PC-3 (cell line): ENCODE results near the gene KIAA1328. TPM values are rescaled to one million over a fixed set of nuclear protein-coding genes. Genes with fewer than 3 reads are reported as not detected.

ENCODE experiments used
- ATAC-seq: fragments of 200-7000 bp; cut with Tn5 transposase; 2 replicates; pipeline ENCODE4 v1.9.1; 2020; ENCODE audit warnings: mild to moderate bottlenecking, moderate library complexity
- BruUV-seq: library from RNA; stranded (reverse); fragments of 400-500 nt; replicated peaks from 2 replicates; lab custom pipeline; 2021; lab: Mats Ljungman, UMichigan
- CTCF ChIA-PET: fragments of 300-600 bp; sonication (Branson Sonifier 250); formaldehyde crosslinking; loops from one replicate; lab custom pipeline; 2022; ENCODE audit warnings: antibody characterized with exemption; lab: Charles Lee
- POLR2A ChIA-PET: fragments of 300-600 bp; sonication (Branson Sonifier 250); formaldehyde crosslinking; loops from one replicate; lab custom pipeline; 2022; ENCODE audit warnings: antibody characterized with exemption; ENCODE audit not compliant: unreplicated experiment; lab: Charles Lee
- DNase-seq: peaks from one replicate; pipeline ENCODE4 v3.0.0-alpha.2; 2015
- H2AFZ ChIP-seq: fragments of 300-600 bp; sonication (generic); 2 replicates; pipeline ENCODE4 v1.6.0; 2016; ENCODE audit warnings: antibody characterized with exemption, low read length
- H3F3A ChIP-seq: fragments of 300-600 bp; sonication (generic); one replicate; pipeline ENCODE4 v1.6.0; 2017; ENCODE audit warnings: antibody characterized with exemption, low read length, control low read depth, mild to moderate bottlenecking; ENCODE audit not compliant: unreplicated experiment
- H3K27ac ChIP-seq: fragments of 300-600 bp; sonication (generic); 2 replicates; pipeline ENCODE4 v1.5.1; 2016; ENCODE audit warnings: mild to moderate bottlenecking, low read length
- H3K27me3 ChIP-seq: fragments of 300-600 bp; sonication (generic); 2 replicates; pipeline ENCODE4 v1.6.1; 2016; ENCODE audit warnings: low read length, mixed read lengths
- H3K36me3 ChIP-seq: fragments of 300-600 bp; sonication (generic); 2 replicates; pipeline ENCODE4 v1.6.1; 2016; ENCODE audit warnings: low read depth, mixed run types, low read length, mixed read lengths
- H3K4me1 ChIP-seq: fragments of 300-600 bp; sonication (generic); 2 replicates; pipeline ENCODE4 v1.5.1; 2016; ENCODE audit warnings: low read length; ENCODE audit not compliant: insufficient read depth
- H3K4me2 ChIP-seq: fragments of 300-600 bp; sonication (generic); 2 replicates; pipeline ENCODE4 v1.6.0; 2016; ENCODE audit warnings: low read length
- H3K4me3 ChIP-seq: fragments of 300-600 bp; sonication (generic); 2 replicates; pipeline ENCODE4 v1.5.1; 2016; ENCODE audit warnings: mild to moderate bottlenecking, low read length, mixed read lengths
- H3K79me2 ChIP-seq: fragments of 300-600 bp; sonication (generic); 2 replicates; pipeline ENCODE4 v1.6.1; 2017; ENCODE audit warnings: low read length, mixed read lengths
- H3K9ac ChIP-seq: fragments of 300-600 bp; sonication (generic); 2 replicates; pipeline ENCODE4 v1.6.0; 2016; ENCODE audit warnings: mild to moderate bottlenecking, low read length
- H3K9me2 ChIP-seq: fragments of 300-600 bp; sonication (generic); replicated peaks from 2 replicates; pipeline ENCODE4 v1.6.1; 2016; ENCODE audit warnings: mixed run types, low read length, mixed read lengths
- H3K9me3 ChIP-seq: fragments of 300-600 bp; sonication (generic); 2 replicates; pipeline ENCODE4 v1.6.1; 2016; ENCODE audit warnings: low read length, mixed read lengths
- H4K20me1 ChIP-seq: fragments of 300-600 bp; sonication (generic); 2 replicates; pipeline ENCODE4 v1.6.1; 2016; ENCODE audit warnings: low read length, mixed read lengths
- EZH2 ChIP-seq: fragments of 300-600 bp; sonication (generic); IDR thresholded peaks from one replicate; pipeline ENCODE4 v1.6.1; 2017; ENCODE audit warnings: antibody characterized with exemption, mild to moderate bottlenecking, low read length; ENCODE audit not compliant: unreplicated experiment
- EZH2phosphoT487 ChIP-seq: fragments of 300-600 bp; sonication (generic); IDR thresholded peaks from 2 replicates; pipeline ENCODE4 v1.6.1; 2018; ENCODE audit warnings: mild to moderate bottlenecking, antibody characterized with exemption, low read length, borderline replicate concordance
- intact Hi-C: fragments of 100-400 bp; cut with micrococcal nuclease; formaldehyde crosslinking; loops from 2 replicates; pipeline ENCODE4 v1.9.0; 2023
- total RNA-seq: library from RNA; depleted of rRNA; stranded (reverse); fragments of >200 nt; gene quantifications from 2 replicates; pipeline ENCODE4 v1.2.3, GENCODE V29; 2014
- TF ChIP-seq, protein P1 (sequence below): fragments of 300-600 bp; sonication (generic); conservative IDR thresholded peaks from 2 replicates; pipeline ENCODE4 v1.5.1; 2017; ENCODE audit warnings: antibody characterized with exemption, low read depth, mild to moderate bottlenecking, low read length

KIAA1328 gene
- total RNA-seq, 1 experiment from 2014 or later, result 4.4 TPM

DNA sequence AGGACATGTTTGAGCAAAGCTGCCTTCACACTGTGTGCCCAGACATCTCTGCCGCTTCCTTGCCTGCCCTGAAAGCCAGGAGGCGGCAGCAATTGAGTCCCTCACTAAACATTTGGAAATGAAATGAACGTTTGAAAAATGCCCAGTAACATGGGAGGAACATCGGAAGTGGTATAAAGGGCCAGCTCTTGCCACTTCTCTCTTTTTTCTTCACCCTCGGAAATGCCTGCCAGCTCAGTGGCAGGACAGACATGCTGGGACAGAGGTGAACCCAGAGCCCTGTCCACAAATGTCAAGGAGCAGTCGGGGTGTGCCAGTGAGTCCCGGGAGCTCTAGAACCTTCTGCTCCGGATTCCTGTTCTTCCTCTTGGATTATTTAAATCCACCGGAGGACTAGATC lies 46.2 kb upstream of the KIAA1328 start:
- POLR2A ChIA-PET, result no interaction called here
- Histone ChIP-seq H2AFZ (no peak overlapping the region), H3K9ac (no peak overlapping the region), H3F3A (no peaks in the 10 kb centered on the region), H3K36me3 (no peaks in the 10 kb centered on the region), H3K27me3 (no peaks in the 10 kb centered on the region), H3K4me2 (no peak overlapping the region), H3K4me1 (no peaks in the 10 kb centered on the region), H3K27ac (no peak overlapping the region), H3K79me2 (no peaks in the 10 kb centered on the region), H3K9me3 (no peaks in the 10 kb centered on the region), H3K9me2 (no peaks in the 10 kb centered on the region), H3K4me3 (no peak overlapping the region), H4K20me1 (no peaks in the 10 kb centered on the region)
- no peak for TF ChIP-seq EZH2phosphoT487
- TF ChIP-seq EZH2, result no peak
- TF ChIP-seq, protein P1, sequence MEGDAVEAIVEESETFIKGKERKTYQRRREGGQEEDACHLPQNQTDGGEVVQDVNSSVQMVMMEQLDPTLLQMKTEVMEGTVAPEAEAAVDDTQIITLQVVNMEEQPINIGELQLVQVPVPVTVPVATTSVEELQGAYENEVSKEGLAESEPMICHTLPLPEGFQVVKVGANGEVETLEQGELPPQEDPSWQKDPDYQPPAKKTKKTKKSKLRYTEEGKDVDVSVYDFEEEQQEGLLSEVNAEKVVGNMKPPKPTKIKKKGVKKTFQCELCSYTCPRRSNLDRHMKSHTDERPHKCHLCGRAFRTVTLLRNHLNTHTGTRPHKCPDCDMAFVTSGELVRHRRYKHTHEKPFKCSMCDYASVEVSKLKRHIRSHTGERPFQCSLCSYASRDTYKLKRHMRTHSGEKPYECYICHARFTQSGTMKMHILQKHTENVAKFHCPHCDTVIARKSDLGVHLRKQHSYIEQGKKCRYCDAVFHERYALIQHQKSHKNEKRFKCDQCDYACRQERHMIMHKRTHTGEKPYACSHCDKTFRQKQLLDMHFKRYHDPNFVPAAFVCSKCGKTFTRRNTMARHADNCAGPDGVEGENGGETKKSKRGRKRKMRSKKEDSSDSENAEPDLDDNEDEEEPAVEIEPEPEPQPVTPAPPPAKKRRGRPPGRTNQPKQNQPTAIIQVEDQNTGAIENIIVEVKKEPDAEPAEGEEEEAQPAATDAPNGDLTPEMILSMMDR, result no peak
- intact Hi-C loops, result no loop called here
- no peak for DNase-seq
- ATAC-seq, result no peak
- no TSS peak for BruUV-seq
- CTCF ChIA-PET, result no interaction called here

DNA sequence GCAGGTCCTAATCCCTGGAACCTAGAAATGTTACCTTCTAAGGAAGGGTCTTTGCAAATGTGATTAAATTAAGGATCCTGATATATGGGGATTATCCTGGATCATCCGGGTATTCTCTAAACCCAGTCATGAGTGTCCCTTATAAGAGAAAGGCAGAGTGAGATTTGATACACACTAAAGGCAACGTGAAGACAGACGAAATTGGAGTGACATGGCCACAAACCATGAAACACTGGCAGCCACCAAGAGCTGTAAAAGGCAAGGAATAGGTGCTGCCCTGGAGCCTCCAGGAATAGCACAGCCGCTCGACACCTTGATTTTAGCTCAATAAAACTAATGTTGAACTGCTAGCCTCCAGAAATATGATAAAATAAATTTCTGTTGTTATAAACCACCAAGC lies 45.1 kb upstream of the KIAA1328 start:
- intact Hi-C loops, result no loop called here
- Histone ChIP-seq H2AFZ (no peak overlapping the region), H3F3A (no peaks in the 10 kb centered on the region), H3K9ac (no peak overlapping the region), H3K4me2 (no peak overlapping the region), H3K4me1 (no peaks in the 10 kb centered on the region), H3K27me3 (no peaks in the 10 kb centered on the region), H3K36me3 (no peaks in the 10 kb centered on the region), H3K9me2 (no peaks in the 10 kb centered on the region), H3K27ac (no peak overlapping the region), H3K4me3 (no peak overlapping the region), H3K79me2 (no peaks in the 10 kb centered on the region), H3K9me3 (no peaks in the 10 kb centered on the region), H4K20me1 (no peaks in the 10 kb centered on the region)
- POLR2A ChIA-PET, result no interaction called here
- DNase-seq (no peak), ATAC-seq (no peak)
- TF ChIP-seq EZH2phosphoT487 (no peak), EZH2 (no peak)
- TF ChIP-seq, protein P1, result no peak
- CTCF ChIA-PET, result no interaction called here
- no TSS peak for BruUV-seq

DNA sequence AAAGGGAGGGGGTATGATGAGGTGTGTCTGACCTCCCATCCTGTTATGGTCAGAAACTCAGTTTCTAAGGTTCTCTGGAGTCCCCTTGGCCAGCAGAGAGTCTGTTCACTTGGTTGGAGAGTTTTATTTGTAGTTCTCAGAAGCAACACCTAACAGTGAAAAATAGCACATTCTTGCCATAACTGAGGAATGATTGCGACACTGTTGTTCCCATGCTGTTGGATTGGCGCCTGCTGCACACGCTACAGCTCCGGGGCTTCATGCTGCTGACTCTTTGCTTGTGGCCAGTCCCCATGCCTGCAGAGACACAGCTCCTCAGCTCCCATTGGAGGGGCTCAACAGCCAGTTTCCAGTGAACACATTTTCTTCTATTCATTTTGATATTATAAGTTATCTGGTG lies 42.2 kb upstream of the KIAA1328 start:
- ChIA-PET POLR2A (no interaction called here), CTCF (no interaction called here)
- H4K20me1 ChIP-seq, result no peaks in the 10 kb centered on the region
- no peaks in the 10 kb centered on the region for H3K79me2 ChIP-seq
- TF ChIP-seq, protein P1, result no peak
- TF ChIP-seq EZH2, result no peak
- TF ChIP-seq EZH2phosphoT487, result no peak
- H3K4me1 ChIP-seq, result no peaks in the 10 kb centered on the region
- H3K9ac ChIP-seq, result no peak overlapping the region
- H3K9me2 ChIP-seq, result no peaks in the 10 kb centered on the region
- H2AFZ ChIP-seq, result no peak overlapping the region
- ATAC-seq (no peak), DNase-seq (no peak)
- no peaks in the 10 kb centered on the region for H3K9me3 ChIP-seq
- no peaks in the 10 kb centered on the region for H3K36me3 ChIP-seq
- BruUV-seq, result no TSS peak
- intact Hi-C loops, result no loop called here
- no peaks in the 10 kb centered on the region for H3F3A ChIP-seq
- no peak overlapping the region for H3K4me3 ChIP-seq
- H3K4me2 ChIP-seq, result no peak overlapping the region
- H3K27me3 ChIP-seq, result no peaks in the 10 kb centered on the region
- H3K27ac ChIP-seq, result no peak overlapping the region
